Left kidney (tissue), 2 donors: ENCODE data around the gene KRT5. TPM values are rescaled to one million over a fixed set of nuclear protein-coding genes. Genes with fewer than 3 reads are reported as not detected.
"Not testable (repeated sequence)": the region's sequence is repeated elsewhere in the genome, so short reads cannot be mapped to it uniquely, and the experiment has no call there.

Source experiments
- DNase-seq: peaks from one replicate; pipeline ENCODE4 v3.0.0-alpha.2; 2013
- polyA plus RNA-seq: library from polyadenylated mRNA; unstranded; fragments of 120-200 nt; gene quantifications from one replicate; pipeline ENCODE4 v1.2.1, GENCODE V29; 2013; ENCODE audit not compliant: insufficient read length

Gene KRT5
- polyA plus RNA-seq, 1 donor: 0.22 TPM

GRCh38 chr12:52519387-52519703 is 849 bp downstream of the KRT5 start:
- DNase-seq: no peak

GRCh38 chr12:52518574-52519386 is 1.4 kb downstream of the KRT5 start:
- no peak for DNase-seq

DNA sequence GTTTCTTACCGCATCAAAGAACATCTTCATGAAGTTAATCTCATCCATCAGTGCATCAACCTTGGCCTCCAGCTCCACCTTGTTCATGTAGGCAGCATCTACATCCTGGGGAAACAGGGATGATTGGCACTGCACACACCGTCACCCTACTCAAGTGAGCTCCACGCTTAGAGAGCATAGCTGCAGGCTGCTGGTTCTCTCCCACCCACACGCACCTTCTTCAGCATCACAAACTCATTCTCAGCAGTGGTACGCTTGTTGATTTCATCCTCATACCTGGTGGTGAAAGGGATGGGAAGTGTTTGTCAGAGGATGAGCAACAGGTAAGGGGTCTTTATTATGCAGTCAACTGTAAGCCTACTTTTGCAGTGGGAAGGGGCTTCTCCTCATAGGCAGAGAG is 2.3 kb downstream of the KRT5 start:
- DNase-seq: no peak

- DNase-seq: no peak
Measured at GRCh38 chr12:52517005-52517835, 3.0 kb downstream of the KRT5 start.

GRCh38 chr12:52515927-52516831 is 4.0 kb downstream of the KRT5 start:
- DNase-seq: no peak

DNA sequence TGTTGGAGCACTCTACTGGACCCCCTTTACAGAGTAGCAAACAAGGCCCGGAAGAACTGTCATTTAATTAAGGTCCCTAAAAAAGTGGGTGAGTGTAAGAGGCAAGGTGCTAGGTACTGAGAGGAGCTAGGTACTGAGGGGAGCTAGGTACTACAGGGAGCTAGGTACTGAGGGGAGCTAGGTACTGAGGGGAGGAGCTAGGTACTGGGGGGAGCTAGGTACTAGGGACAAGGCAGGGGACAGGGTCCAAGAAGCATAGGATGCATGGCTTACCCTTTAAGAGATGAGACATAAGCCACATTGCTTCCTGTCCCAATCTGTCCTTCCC is 4.9 kb downstream of the KRT5 start:
- DNase-seq: no peak

GRCh38 chr12:52514471-52515318 is 5.5 kb downstream of the KRT5 start:
- no peak for DNase-seq

- no peak for DNase-seq
Measured at GRCh38 chr12:52513736-52514135, 6.5 kb downstream of the KRT5 start.

DNA sequence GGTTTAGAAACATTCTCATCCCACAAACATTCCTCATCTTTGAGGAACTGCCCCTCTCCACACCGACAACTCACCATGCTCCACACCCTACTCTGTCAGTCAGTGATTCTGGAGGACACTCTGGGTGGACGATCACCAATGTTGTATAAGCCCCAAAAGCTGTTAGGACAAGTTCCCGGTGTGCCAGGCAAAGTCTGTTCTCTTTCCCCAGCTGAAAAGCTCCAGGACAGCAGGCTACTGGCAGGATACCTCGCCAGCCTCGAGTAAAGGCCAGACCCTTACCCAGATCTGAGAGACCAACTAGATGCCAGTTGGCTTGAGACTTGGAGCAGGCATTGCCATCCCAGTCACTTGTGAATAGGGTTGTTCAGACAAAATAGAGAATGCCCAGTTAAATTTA is 12.0 kb downstream of the KRT5 start:
- DNase-seq: no peak

- no peak for DNase-seq
Measured at GRCh38 chr12:52506858-52507715, 13.1 kb downstream of the KRT5 start.

DNA sequence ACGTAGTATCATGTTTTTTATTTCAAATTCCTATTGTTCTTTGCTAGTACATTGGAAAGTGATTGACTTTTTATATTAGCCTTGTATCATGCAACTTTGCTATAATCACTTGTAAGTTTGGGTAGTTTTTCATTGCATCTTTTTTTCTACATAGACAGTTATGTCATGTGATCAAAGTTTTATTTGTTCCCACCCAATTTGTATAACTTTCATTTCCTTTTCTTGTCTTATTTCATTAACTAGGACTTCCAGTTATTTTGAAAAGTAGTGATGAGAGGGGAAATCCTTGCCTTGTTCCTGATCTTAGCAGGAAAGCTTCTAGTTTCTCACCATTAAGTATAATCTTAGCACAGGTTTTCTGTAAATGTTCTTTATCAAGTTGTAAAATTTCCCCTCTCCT is 17.3 kb downstream of the KRT5 start:
- no peak for DNase-seq

- no peak for DNase-seq
Measured at GRCh38 chr12:52501490-52501889, 18.7 kb downstream of the KRT5 start.

GRCh38 chr12:52500574-52500973 is 19.6 kb downstream of the KRT5 start:
- not testable (repeated sequence) for DNase-seq

GRCh38 chr12:52499806-52500560 is 20.2 kb downstream of the KRT5 start:
- no peak for DNase-seq

DNA sequence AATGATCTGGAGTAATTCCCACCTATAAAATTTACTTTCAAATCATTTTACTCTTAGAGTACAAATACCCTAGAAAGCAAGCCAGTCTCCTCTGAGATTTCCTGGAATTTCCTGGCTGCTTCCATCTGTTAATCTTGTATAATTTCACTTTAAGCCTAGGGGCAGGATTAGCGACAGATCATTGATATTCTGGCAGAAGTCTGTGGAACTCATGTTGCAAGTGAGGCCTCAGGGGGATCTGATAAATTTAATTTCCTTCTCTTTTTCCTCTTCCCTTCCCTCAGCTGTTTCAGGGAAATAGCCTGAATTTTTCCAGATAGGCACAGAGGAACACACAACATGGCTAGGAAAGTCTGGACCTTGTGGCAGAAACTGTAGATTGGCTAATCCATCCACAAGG is 21.2 kb downstream of the KRT5 start:
- no peak for DNase-seq

DNA sequence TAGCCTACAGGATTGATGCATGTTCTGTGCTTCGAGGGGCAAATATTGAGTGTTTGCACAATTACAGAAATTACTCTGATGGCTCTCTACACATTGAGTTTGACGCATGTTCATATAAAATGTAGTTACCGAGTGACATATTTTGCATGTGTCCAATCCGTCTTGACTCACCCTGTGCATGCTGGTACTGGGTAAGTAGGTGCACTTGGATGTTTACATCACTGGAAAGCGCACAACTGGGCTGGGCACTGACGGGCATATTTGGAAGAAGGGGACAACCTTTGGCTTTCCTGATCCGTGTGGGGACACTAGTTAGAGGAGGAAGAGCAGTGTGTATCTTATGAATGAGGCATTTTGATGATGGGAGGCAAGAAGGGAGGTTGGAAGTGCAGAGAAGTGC is 22.2 kb downstream of the KRT5 start:
- DNase-seq: no peak

DNA sequence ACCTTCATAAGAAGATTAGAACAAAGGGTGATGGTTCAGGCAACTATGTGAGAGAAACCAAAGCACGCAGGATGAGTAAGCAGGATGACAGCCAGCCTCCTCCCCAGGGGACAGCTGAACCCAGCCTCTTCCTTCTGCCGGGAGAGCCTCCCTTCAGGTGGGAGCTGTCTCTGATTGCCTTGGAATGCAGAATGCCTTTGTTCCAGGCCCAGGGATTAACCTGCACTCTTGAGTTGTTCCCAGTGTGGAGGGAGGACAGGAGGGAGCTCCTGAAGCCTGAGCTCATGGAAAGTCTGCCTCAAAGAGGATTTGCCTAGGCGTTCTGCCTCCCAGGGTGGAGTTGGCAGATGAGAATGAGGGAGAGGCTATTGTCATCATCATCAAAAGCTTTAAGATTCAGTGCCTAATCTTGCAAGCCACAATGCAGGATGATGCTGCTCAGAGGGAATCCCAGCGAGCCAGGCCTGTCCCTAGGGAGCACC is 23.6 kb downstream of the KRT5 start:
- no peak for DNase-seq

GRCh38 chr12:52496054-52496453 is 24.1 kb downstream of the KRT5 start:
- DNase-seq: no peak

DNA sequence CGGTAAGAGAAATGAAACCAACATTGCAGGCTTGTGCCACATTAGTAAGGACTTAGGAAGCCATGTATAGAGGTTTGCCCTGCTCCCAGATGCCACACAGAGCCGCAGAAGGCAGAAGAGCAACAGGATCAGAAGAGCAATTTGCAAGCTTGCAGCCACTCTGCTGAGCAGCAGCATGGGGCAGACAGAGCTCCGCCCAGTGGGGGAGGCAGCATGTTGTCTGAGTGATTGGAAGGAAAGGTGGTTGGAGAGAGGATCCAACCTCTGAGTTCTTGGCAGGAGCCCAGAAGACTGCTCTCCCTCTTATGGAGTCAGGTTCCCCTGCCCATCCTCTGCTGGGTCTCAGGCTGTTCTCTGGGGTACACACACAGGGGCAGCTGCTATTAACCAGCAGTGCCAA is 24.8 kb downstream of the KRT5 start:
- peak; percentile 29 for DNase-seq

- DNase-seq: no peak
Measured at GRCh38 chr12:52494518-52494917, 25.7 kb downstream of the KRT5 start.
